AG20443 (cell line): ENCODE results near the gene TWF2.

Experiments
- DNase-seq: peaks from one replicate; pipeline ENCODE4 v3.0.0; 2012; ENCODE audit warnings: low spot score, mixed read lengths

The TWF2 gene

GRCh38 chr3:52222319-52223221, 16.4 kb downstream of the TWF2 start:
- no peak for DNase-seq

- no peak for DNase-seq
Measured at GRCh38 chr3:52221563-52222318, 17.2 kb downstream of the TWF2 start.

GRCh38 chr3:52221141-52221562, 17.8 kb downstream of the TWF2 start:
- no peak for DNase-seq

GRCh38 chr3:52220380-52221026, 18.5 kb downstream of the TWF2 start:
- peak; percentile 89 for DNase-seq

- DNase-seq = no peak
Measured at GRCh38 chr3:52218937-52219650, 19.9 kb downstream of the TWF2 start.

- DNase-seq = no peak
Measured at GRCh38 chr3:52218454-52218853, 20.5 kb downstream of the TWF2 start.

GRCh38 chr3:52218026-52218425, 20.9 kb downstream of the TWF2 start:
- DNase-seq = no peak

GRCh38 chr3:52217409-52217805, 21.6 kb downstream of the TWF2 start:
- DNase-seq = no peak

- peak; percentile 59 for DNase-seq
Measured at GRCh38 chr3:52216585-52217408, 22.2 kb downstream of the TWF2 start.

- no peak for DNase-seq
Measured at GRCh38 chr3:52215351-52215750, 23.6 kb downstream of the TWF2 start.

- peak; percentile 55 for DNase-seq
Measured at GRCh38 chr3:52213901-52214300, 25.1 kb downstream of the TWF2 start.

- DNase-seq = no peak
Measured at GRCh38 chr3:52213005-52213404, 26.0 kb downstream of the TWF2 start.

- DNase-seq = no peak
Measured at GRCh38 chr3:52211268-52211891, 27.6 kb downstream of the TWF2 start.

- no peak for DNase-seq
Measured at GRCh38 chr3:52210550-52211046, 28.4 kb downstream of the TWF2 start.

GRCh38 chr3:52210037-52210436, 28.9 kb downstream of the TWF2 start:
- DNase-seq = no peak

- no peak for DNase-seq
Measured at GRCh38 chr3:52208556-52208955, 30.4 kb downstream of the TWF2 start.

- DNase-seq = no peak
Measured at GRCh38 chr3:52205727-52206372, 33.1 kb downstream of the TWF2 start.

- no peak for DNase-seq
Measured at GRCh38 chr3:52204337-52205073, 34.5 kb downstream of the TWF2 start.

- no peak for DNase-seq
Measured at GRCh38 chr3:52203701-52204100, 35.3 kb downstream of the TWF2 start.
